SU-DHL-6 (cell line): ENCODE results near the gene INPPL1.

Source experiments
- H2AFZ ChIP-seq: fragments of 200-600 bp; sonication (generic); 2 replicates; pipeline ENCODE4 v1.6.1; 2014; ENCODE audit warnings: low read depth, mild to moderate bottlenecking, moderate library complexity, mixed read lengths, antibody characterized with exemption, low read length; ENCODE audit not compliant: severe bottlenecking
- H3F3A ChIP-seq: fragments of 200-600 bp; shearing (Covaris generic); 2 replicates; pipeline ENCODE4 v1.6.0; 2016; ENCODE audit warnings: antibody characterized with exemption, mild to moderate bottlenecking; ENCODE audit not compliant: insufficient read depth
- H3K27ac ChIP-seq: fragments of 200-600 bp; sonication (generic); 2 replicates; pipeline ENCODE4 v1.5.1; 2016; ENCODE audit warnings: low read depth, mild to moderate bottlenecking, low read length, moderate library complexity, mixed read lengths
- H3K27me3 ChIP-seq: fragments of 200-600 bp; sonication (generic), shearing (Covaris generic); 2 replicates; pipeline ENCODE4 v1.6.0; 2014; ENCODE audit warnings: mild to moderate bottlenecking, low read length
- H3K36me3 ChIP-seq: fragments of 200-600 bp; sonication (generic); 2 replicates; pipeline ENCODE4 v1.6.1; 2014; ENCODE audit warnings: mild to moderate bottlenecking, low read length, mixed read lengths
- H3K4me2 ChIP-seq: fragments of 300-600, 200-600 bp; shearing (Covaris generic), sonication (generic); 2 replicates; pipeline ENCODE4 v1.6.0; 2014; ENCODE audit warnings: low read length, low read depth, mild to moderate bottlenecking; ENCODE audit not compliant: poor library complexity, severe bottlenecking
- H3K4me3 ChIP-seq: fragments of 200-600 bp; sonication (generic); 2 replicates; pipeline ENCODE4 v1.5.1; 2014; ENCODE audit warnings: antibody characterized with exemption, low read length, mild to moderate bottlenecking, mixed read lengths; ENCODE audit not compliant: insufficient read depth, poor library complexity, severe bottlenecking
- H3K79me2 ChIP-seq: fragments of 200-600 bp; sonication (generic); 2 replicates; pipeline ENCODE4 v1.6.1; 2014; ENCODE audit warnings: mild to moderate bottlenecking, low read length, moderate library complexity; ENCODE audit not compliant: insufficient read depth
- H3K9ac ChIP-seq: fragments of 200-600 bp; sonication (generic); 2 replicates; pipeline ENCODE4 v1.7.0; 2014; ENCODE audit warnings: mild to moderate bottlenecking, low read length
- H3K9me2 ChIP-seq: fragments of 200-600 bp; sonication (generic); replicated peaks from 2 replicates; pipeline ENCODE4 v1.6.1; 2014; ENCODE audit warnings: low read length; ENCODE audit not compliant: insufficient read depth
- H3K9me3 ChIP-seq: fragments of 200-600 bp; sonication (generic); 2 replicates; pipeline ENCODE4 v1.6.1; 2014; ENCODE audit warnings: low read length, mixed read lengths; ENCODE audit not compliant: insufficient read depth
- H4K20me1 ChIP-seq: fragments of 200-600 bp; sonication (generic); 2 replicates; pipeline ENCODE4 v1.6.1; 2014; ENCODE audit warnings: low read depth, mild to moderate bottlenecking, antibody characterized with exemption, low read length, moderate library complexity, mixed read lengths
- CTCF ChIP-seq: fragments of 200-600 bp; sonication (generic); IDR thresholded peaks from one replicate; pipeline ENCODE4 v1.5.1; 2017; ENCODE audit warnings: antibody characterized with exemption, mild to moderate bottlenecking, low read length, moderate library complexity; ENCODE audit not compliant: insufficient read depth, poor library complexity, severe bottlenecking
- EZH2phosphoT487 ChIP-seq: fragments of 200-600 bp; sonication (generic), shearing (Covaris generic); conservative IDR thresholded peaks from 2 replicates; pipeline ENCODE4 v1.6.1; 2018; ENCODE audit warnings: mild to moderate bottlenecking, antibody characterized with exemption, low read length, moderate library complexity, mixed read lengths

The INPPL1 gene

GRCh38 chr11:72188267-72188666, 36.3 kb upstream of the INPPL1 start:
- TF ChIP-seq CTCF (no peak), EZH2phosphoT487 (no peak)
- Histone ChIP-seq H3K9ac (no peak overlapping the region), H4K20me1 (no peaks in the 10 kb centered on the region), H3K36me3 (no peaks in the 10 kb centered on the region), H3K9me2 (no peaks in the 10 kb centered on the region), H3F3A (no peaks in the 10 kb centered on the region), H2AFZ (no peak overlapping the region), H3K4me2 (no peak overlapping the region), H3K9me3 (no peaks in the 10 kb centered on the region), H3K4me3 (no peak overlapping the region), H3K27ac (no peak overlapping the region), H3K27me3 (no peaks in the 10 kb centered on the region), H3K79me2 (no peaks in the 10 kb centered on the region)

- H2AFZ ChIP-seq, result no peak overlapping the region
- no peaks in the 10 kb centered on the region for H3F3A ChIP-seq
- H4K20me1 ChIP-seq, result no peaks in the 10 kb centered on the region
- no peaks in the 10 kb centered on the region for H3K9me2 ChIP-seq
- no peak overlapping the region for H3K4me3 ChIP-seq
- H3K79me2 ChIP-seq, result no peaks in the 10 kb centered on the region
- H3K27me3 ChIP-seq, result no peaks in the 10 kb centered on the region
- H3K9me3 ChIP-seq, result no peaks in the 10 kb centered on the region
- TF ChIP-seq EZH2phosphoT487 (no peak), CTCF (no peak)
- H3K9ac ChIP-seq, result no peak overlapping the region
- H3K36me3 ChIP-seq, result no peaks in the 10 kb centered on the region
- no peak overlapping the region for H3K27ac ChIP-seq
- H3K4me2 ChIP-seq, result no peak overlapping the region
Observed at GRCh38 chr11:72189455-72190250, 34.9 kb upstream of the INPPL1 start.

- no peaks in the 10 kb centered on the region for H3K27me3 ChIP-seq
- H3K4me3 ChIP-seq, result no peak overlapping the region
- no peak overlapping the region for H2AFZ ChIP-seq
- H4K20me1 ChIP-seq, result no peaks in the 10 kb centered on the region
- no peaks in the 10 kb centered on the region for H3K9me2 ChIP-seq
- TF ChIP-seq EZH2phosphoT487, result no peak
- TF ChIP-seq CTCF, result no peak
- H3K27ac ChIP-seq, result no peak overlapping the region
- no peaks in the 10 kb centered on the region for H3K36me3 ChIP-seq
- no peak overlapping the region for H3K4me2 ChIP-seq
- H3K79me2 ChIP-seq, result no peaks in the 10 kb centered on the region
- no peak overlapping the region for H3K9ac ChIP-seq
- no peaks in the 10 kb centered on the region for H3F3A ChIP-seq
- no peaks in the 10 kb centered on the region for H3K9me3 ChIP-seq
Observed at GRCh38 chr11:72190631-72191071, 33.9 kb upstream of the INPPL1 start.
